GM19372 (cell line): Measurements from ENCODE around the gene DEDD2.

Experiments
- ATAC-seq: cut with Tn5 transposase; IDR thresholded peaks from one replicate; pipeline ENCODE4 v1.9.1; 2021; ENCODE audit warnings: mild to moderate bottlenecking, low read depth, moderate library complexity; ENCODE audit not compliant: unreplicated experiment

Gene DEDD2

GRCh38 chr19:42249149-42249750, 31.8 kb upstream of the DEDD2 start:
- no peak for ATAC-seq

GRCh38 chr19:42248270-42249148, 31.0 kb upstream of the DEDD2 start:
- ATAC-seq = no peak

- no peak for ATAC-seq
Measured at GRCh38 chr19:42247640-42248199, 30.2 kb upstream of the DEDD2 start.

- no peak for ATAC-seq
Measured at GRCh38 chr19:42246922-42247639, 29.6 kb upstream of the DEDD2 start.

GRCh38 chr19:42246143-42246921, 28.9 kb upstream of the DEDD2 start:
- no peak for ATAC-seq

- no peak for ATAC-seq
Measured at GRCh38 chr19:42245231-42245630, 27.8 kb upstream of the DEDD2 start.

GRCh38 chr19:42244347-42245220, 27.1 kb upstream of the DEDD2 start:
- peak; percentile 26 for ATAC-seq

GRCh38 chr19:42242512-42243409, 25.3 kb upstream of the DEDD2 start, which contains the start of gene GSK3A:
TSS of gene GSK3A (minus strand) at chr19:42242602. CDS start at chr19:42242465, 137 bp downstream.
- ATAC-seq = peak; percentile 63

- peak; percentile 1 for ATAC-seq
Measured at GRCh38 chr19:42242069-42242511, 24.6 kb upstream of the DEDD2 start.

GRCh38 chr19:42241279-42241678, 23.8 kb upstream of the DEDD2 start:
- no peak for ATAC-seq

- no peak for ATAC-seq
Measured at GRCh38 chr19:42239544-42240220, 22.2 kb upstream of the DEDD2 start.

- ATAC-seq = no peak
Measured at GRCh38 chr19:42235181-42235580, 17.7 kb upstream of the DEDD2 start.

GRCh38 chr19:42234364-42234763, 16.9 kb upstream of the DEDD2 start:
- no peak for ATAC-seq

GRCh38 chr19:42233678-42234292, 16.3 kb upstream of the DEDD2 start:
- no peak for ATAC-seq

GRCh38 chr19:42233106-42233505, 15.6 kb upstream of the DEDD2 start:
- ATAC-seq = no peak

- no peak for ATAC-seq
Measured at GRCh38 chr19:42232435-42232834, 15.0 kb upstream of the DEDD2 start.

- no peak for ATAC-seq
Measured at GRCh38 chr19:42230571-42230970, 13.1 kb upstream of the DEDD2 start.
